Tibial nerve (tissue), 4 donors: ENCODE data around the gene GGA1.
"Not testable (repeated sequence)": the region's sequence is repeated elsewhere in the genome, so short reads cannot be mapped to it uniquely, and the experiment has no call there.

Source experiments
- CTCF ChIP-seq, 5 experiments: fragments of 200-600 bp in 3 of 5; fragments of 450-650 bp in 2 of 5; sonication (generic) in 3 of 5; IDR thresholded peaks; one replicate each; pipeline ENCODE4 v1.5.1; 2016 to 2019; ENCODE audit warnings: antibody characterized with exemption in 5 of 5, mild to moderate bottlenecking in 3 of 5, moderate library complexity in 2 of 5
- EP300 ChIP-seq, 2 donors: sonication (generic); formaldehyde crosslinking; IDR thresholded peaks; one replicate each; pipeline ENCODE4 v1.6.1; 2017; ENCODE audit warnings: antibody characterized with exemption in 2 of 2, mild to moderate bottlenecking in 1 of 2
- POLR2A ChIP-seq, 2 donors: fragments of 450-650 bp; IDR thresholded peaks; one replicate each; pipeline ENCODE4 v1.6.1; 2017; ENCODE audit warnings: antibody characterized with exemption in 2 of 2, mild to moderate bottlenecking in 2 of 2, moderate library complexity in 2 of 2

GRCh38 chr22:37656583-37656982 lies 47.9 kb downstream of the GGA1 start:
- not testable (repeated sequence) for TF ChIP-seq POLR2A, CTCF, EP300 (IDR thresholded peaks at IDR 0.05)
